Central memory CD8-positive, alpha-beta T cell (primary cell): ENCODE measurements around the gene C12orf43.
"Not testable (repeated sequence)": the region's sequence is repeated elsewhere in the genome, so short reads cannot be mapped to it uniquely, and the experiment has no call there.

Source experiments
- ATAC-seq: fragments of 150-1000 bp; cut with Tn5 transposase; replicated peaks from 2 replicates; pipeline ENCODE4 v1.10.0; 2022; ENCODE audit warnings: mild to moderate bottlenecking, moderate FRiP score, moderate number of reproducible peaks; ENCODE audit not compliant: poor library complexity, severe bottlenecking; ENCODE audit errors: extremely low read depth
- DNase-seq, 2 donors: peaks; one replicate each; pipeline ENCODE4 v3.0.0; 2021; ENCODE audit warnings: low spot score in 2 of 2
- H3K27ac Mint-ChIP-seq: one replicate; pipeline ENCODE4 v1.8.0; 2022; ENCODE audit warnings: low read depth, mild to moderate bottlenecking, moderate library complexity, mixed read lengths
- H3K27me3 Mint-ChIP-seq: one replicate; pipeline ENCODE4 v1.8.0; 2022; ENCODE audit warnings: mixed read lengths
- H3K36me3 Mint-ChIP-seq: one replicate; pipeline ENCODE4 v1.8.0; 2022; ENCODE audit warnings: mild to moderate bottlenecking, moderate library complexity, mixed read lengths; ENCODE audit not compliant: insufficient read depth
- H3K4me1 Mint-ChIP-seq: one replicate; pipeline ENCODE4 v1.8.0; 2022; ENCODE audit warnings: mixed read lengths
- H3K4me3 Mint-ChIP-seq: one replicate; pipeline ENCODE4 v1.8.0; 2022; ENCODE audit warnings: mild to moderate bottlenecking, moderate library complexity, mixed read lengths
- H3K9me3 Mint-ChIP-seq: one replicate; pipeline ENCODE4 v1.8.0; 2022; ENCODE audit warnings: mixed read lengths

The C12orf43 gene, protein sequence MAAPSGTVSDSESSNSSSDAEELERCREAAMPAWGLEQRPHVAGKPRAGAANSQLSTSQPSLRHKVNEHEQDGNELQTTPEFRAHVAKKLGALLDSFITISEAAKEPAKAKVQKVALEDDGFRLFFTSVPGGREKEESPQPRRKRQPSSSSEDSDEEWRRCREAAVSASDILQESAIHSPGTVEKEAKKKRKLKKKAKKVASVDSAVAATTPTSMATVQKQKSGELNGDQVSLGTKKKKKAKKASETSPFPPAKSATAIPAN

DNA sequence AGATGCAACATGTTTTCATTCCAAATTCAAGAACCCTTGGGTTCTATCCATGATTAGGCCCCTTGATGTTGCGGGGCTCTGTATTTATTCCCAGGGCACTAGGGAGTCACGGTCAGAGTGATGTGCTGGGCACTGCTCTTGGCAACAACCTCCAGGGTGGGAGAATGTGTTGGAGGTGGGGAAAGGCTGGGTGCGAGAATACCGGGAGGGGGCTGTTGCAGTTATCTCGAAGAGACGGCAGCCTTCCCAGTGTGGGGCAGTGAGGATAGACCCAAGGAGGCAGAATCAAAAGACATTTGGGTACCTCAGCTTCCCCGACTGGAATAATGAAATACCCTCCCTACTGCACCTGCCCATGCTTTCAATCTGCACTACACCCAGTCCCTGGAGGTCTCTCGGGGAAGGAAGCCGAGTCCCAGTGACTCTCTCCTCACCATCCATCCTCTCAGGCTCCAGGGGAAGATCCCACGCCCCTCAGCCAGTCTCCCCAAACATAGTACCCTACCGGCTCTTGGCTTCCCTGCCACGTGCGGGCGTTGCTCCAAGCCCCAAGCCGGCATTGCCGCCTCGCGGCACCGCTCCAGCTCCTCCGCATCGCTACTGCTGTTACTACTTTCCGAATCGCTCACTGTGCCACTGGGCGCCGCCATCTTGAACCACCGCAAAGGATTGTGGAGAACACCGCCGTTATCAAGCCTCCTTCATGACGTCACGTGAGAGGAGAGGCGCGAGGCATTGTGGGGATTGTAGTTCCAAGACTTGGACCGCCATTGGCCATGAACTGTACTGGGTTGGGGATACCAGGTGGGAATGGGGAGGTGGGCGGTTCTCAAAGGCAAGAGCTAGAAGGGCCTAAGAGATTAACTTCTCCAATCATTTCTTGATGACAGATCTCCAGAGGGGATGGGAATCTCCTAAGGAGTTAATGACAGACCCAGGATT lies at the start of gene C12orf43:
Gene C12orf43, minus strand, starts transcription at position 663 of the 942 bp plus-strand sequence. Its CDS starts 13 bp downstream, at position 650.
- no peaks in the 10 kb centered on the region for H3K9me3 Mint-ChIP-seq
- H3K27me3 Mint-ChIP-seq = no peaks in the 10 kb centered on the region
- H3K4me3 Mint-ChIP-seq = peak within 1 kb of the TSS; percentile 97
- ATAC-seq = peak; percentile 98
- peaks cover 21% of the 10 kb centered on the region for H3K4me1 Mint-ChIP-seq
- DNase-seq = peak; percentile 88 to 89
- H3K36me3 Mint-ChIP-seq = peaks cover 22% of the 10 kb centered on the region
- peak within 1 kb of the TSS; percentile 94 for H3K27ac Mint-ChIP-seq

DNA sequence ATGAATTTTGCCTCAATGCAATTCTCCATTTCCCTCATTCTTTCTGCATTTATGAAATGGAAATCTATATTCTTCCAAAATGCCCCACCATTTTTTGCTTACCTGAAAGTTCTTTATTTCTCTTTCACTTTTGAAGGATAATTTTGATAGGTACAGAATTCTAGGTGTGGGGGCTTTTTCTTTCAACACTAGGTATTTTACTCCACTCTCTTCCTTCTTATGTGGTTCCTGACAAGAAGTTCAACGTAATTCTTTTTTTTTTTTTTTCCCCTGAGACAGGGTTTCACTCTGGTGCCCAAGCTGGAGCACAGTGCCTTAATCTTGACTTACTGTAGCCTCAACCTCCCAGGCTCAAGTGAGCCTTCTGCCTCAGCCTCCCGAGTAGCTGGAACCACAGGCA lies 49.1 kb upstream of the C12orf43 start:
- no peak for ATAC-seq
- Mint-ChIP-seq H3K4me3 (no peak overlapping the region), H3K9me3 (no peaks in the 10 kb centered on the region), H3K27me3 (no peaks in the 10 kb centered on the region), H3K27ac (no peak overlapping the region), H3K36me3 (peaks cover 4% of the 10 kb centered on the region), H3K4me1 (peaks cover 6% of the 10 kb centered on the region)
- DNase-seq = no peak

DNA sequence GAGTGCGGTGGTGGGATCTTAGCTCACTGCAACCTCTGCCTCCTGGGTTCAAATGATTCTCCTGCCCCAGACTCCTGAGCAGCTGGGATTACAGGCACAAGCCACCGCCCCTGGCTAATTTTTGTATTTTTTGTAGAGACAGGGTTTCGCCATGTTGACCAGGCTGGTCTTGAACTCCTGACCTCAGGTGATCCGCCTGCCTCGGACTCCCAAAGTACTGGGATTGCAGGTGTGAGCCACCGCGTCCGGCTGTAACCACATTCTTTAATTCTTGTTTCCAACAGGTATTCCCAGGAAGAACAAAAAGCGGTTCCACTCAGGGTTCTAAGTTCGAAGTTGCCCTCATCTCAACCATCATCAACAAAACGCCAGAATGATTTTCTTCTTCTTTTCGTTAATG lies 48.3 kb upstream of the C12orf43 start:
- DNase-seq, H3K4me3 Mint-ChIP-seq, ATAC-seq, H3K9me3 Mint-ChIP-seq, H3K36me3 Mint-ChIP-seq, H3K27me3 Mint-ChIP-seq, H3K27ac Mint-ChIP-seq: not testable (repeated sequence)
- peaks cover 13% of the 10 kb centered on the region for H3K4me1 Mint-ChIP-seq

DNA sequence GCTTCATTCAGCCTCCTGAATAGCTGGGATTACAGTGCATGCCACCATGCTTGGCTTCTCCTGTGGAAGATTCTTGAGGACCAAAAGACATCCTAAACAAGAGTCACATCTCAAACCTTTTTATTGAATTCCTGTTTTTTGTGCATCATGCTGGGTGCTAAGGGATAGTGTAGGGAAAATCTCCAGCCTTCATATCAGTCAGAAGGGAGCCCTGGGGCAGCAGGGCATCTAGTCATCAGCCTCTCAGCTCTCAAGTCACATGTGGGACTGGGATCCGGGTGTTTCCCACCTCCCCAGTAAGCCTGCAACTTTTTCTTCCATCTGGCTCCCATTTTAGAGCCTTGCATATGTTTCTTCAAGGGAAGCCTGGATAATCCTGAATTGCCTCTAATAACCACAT lies 47.8 kb upstream of the C12orf43 start:
- H3K4me3 Mint-ChIP-seq = no peak overlapping the region
- DNase-seq (no peak), ATAC-seq (no peak)
- H3K27me3 Mint-ChIP-seq = no peaks in the 10 kb centered on the region
- no peaks in the 10 kb centered on the region for H3K9me3 Mint-ChIP-seq
- peaks cover 5% of the 10 kb centered on the region for H3K36me3 Mint-ChIP-seq
- H3K4me1 Mint-ChIP-seq = peaks cover 13% of the 10 kb centered on the region
- no peak overlapping the region for H3K27ac Mint-ChIP-seq

DNA sequence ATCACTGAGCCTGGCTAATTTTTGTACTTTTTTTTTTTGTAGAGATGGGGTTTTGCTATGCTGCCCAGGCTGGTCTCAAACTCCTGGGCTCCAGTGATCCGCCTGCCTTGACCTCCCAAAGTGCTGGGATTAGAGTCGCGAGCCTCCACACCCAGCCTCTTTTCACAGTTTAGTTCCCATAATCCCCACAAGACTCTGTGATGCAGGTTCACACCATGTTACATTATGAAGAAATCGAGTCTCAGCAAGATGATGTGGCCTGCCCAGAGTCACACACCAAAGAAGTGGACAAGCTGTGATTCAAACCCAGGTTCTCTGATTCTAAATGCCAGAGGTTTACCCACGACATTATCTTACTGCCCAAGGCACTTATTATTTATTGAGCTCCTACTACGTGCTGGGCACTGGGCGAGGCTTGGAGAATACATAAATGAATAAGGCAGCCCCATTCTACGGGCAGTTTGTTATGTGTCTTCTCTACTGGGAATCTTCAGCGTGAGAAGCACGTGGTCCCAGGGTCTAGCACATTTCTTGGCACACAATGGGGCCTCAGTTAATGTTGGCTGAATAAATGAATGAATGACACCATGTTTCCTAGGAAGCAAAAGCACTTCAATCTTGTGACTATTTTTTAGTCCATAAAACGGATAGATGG lies 46.2 kb upstream of the C12orf43 start:
- ATAC-seq = no peak
- Mint-ChIP-seq H3K4me1 (peaks cover 13% of the 10 kb centered on the region), H3K9me3 (no peaks in the 10 kb centered on the region), H3K4me3 (no peak overlapping the region), H3K27ac (no peak overlapping the region), H3K27me3 (no peaks in the 10 kb centered on the region), H3K36me3 (peaks cover 5% of the 10 kb centered on the region)
- no peak for DNase-seq

DNA sequence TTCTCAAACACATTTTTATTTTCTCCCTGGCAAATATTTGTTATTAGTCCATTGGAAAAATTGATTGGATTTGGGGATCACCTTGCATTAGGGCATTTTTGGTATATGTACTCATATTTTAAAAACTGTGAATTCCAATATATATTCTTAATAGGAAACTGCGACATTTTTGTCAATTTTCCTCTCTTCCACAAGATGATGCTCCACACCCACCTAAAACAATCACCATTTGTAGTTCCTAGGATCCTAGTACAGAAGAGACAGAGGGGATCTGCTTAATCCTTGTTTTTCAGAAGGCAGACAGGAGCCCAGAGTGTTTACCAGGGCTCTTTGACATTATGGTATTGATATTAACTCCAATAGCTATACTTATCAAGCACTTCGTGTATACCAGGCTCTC lies 45.5 kb upstream of the C12orf43 start:
- no peaks in the 10 kb centered on the region for H3K27me3 Mint-ChIP-seq
- no peak overlapping the region for H3K4me3 Mint-ChIP-seq
- H3K27ac Mint-ChIP-seq = no peak overlapping the region
- H3K36me3 Mint-ChIP-seq = peaks cover 5% of the 10 kb centered on the region
- ATAC-seq (no peak), DNase-seq (no peak)
- peaks cover 13% of the 10 kb centered on the region for H3K4me1 Mint-ChIP-seq
- no peaks in the 10 kb centered on the region for H3K9me3 Mint-ChIP-seq

DNA sequence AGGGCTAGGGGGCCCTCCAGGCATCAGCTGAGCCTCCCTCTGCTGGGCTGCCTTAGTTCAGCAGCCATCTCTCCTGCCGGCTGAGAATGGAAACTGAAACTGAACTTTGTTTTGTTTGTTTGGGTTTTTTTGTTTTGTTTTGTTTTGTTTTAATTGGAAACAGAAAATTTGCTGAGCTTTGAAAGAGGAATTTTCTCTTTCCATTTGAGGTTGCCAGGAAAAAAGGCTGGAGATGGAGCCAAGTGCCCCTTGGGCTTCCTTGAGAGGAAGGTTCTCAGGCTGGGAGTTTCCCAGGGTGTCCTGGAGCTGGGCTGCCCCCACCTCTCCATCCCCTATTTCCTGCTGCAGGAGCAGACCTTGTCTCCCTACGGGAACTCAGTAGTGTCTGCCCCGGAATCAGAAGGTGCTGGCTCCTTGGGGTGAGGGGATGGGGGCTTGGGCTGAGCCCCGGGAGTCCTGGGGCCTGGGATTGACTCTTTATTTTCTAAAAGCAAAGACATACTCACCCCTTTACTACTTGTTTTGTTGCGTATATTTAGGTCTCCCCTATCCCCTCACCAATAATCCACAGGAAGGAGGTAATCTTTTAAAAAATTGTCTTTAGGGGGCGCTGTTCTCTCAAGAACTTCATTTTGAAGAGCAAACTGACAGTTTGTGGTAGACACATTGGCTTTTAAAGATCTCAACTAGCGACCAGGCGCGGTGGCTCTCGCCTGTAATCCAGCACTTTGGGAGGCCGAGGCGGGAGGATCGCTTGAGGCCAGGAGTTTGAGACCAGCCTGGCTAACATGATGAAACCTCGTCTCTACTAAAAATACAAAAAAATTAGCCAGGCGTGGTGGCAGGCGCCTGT lies 44.1 kb upstream of the C12orf43 start:
- peak overlapping the region; percentile 97 for H3K27ac Mint-ChIP-seq
- peak overlapping the region; percentile 81 for H3K4me3 Mint-ChIP-seq
- peaks cover 5% of the 10 kb centered on the region for H3K36me3 Mint-ChIP-seq
- DNase-seq (peak; percentile 31 to 63), ATAC-seq (peak; percentile 97)
- H3K4me1 Mint-ChIP-seq = peaks cover 13% of the 10 kb centered on the region
- no peaks in the 10 kb centered on the region for H3K9me3 Mint-ChIP-seq
- H3K27me3 Mint-ChIP-seq = no peaks in the 10 kb centered on the region

DNA sequence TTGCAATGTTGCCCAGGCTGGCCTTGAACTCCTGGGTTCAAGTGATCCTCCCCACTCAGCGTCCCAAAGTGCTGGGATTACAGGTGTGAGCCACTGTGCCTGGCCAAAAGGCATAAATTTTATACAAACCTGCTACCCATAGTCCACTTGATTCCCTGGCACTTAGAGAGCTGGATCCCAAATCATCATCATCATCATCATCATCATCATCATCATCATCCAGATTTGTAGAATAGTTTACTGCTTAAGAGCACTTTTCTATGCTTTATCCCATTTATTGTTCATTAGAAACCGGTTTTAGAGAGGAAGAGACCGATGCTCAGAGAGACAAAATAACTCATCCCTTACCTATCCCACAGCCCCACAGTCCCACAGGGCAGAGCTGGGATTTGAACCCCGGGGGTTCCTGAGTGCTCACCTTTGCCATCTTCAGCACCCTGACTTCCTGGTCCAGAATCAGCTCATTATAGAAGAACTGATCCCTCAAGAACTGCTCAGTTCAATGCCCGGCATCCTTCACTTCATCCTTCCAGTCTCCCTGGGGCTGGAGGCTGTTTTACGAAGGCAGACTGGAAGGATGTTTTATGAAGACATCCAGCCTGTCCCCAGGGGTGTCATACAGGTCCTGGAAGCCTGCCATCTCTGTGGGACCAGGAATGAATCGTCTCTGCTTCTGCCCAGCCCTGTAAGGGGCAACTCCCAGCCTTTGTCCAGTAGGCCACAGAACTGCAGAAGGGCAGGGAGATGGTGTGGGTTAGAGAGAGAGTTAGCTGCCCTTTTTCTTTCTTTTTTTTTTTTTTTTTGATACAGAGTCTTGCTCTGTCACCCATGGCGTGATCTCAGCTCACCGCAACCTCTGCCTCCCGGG lies 43.0 kb upstream of the C12orf43 start:
- H3K9me3 Mint-ChIP-seq = no peaks in the 10 kb centered on the region
- no peak for ATAC-seq
- H3K4me3 Mint-ChIP-seq = peak overlapping the region; percentile 81
- peaks cover 5% of the 10 kb centered on the region for H3K36me3 Mint-ChIP-seq
- no peak for DNase-seq
- no peaks in the 10 kb centered on the region for H3K27me3 Mint-ChIP-seq
- H3K27ac Mint-ChIP-seq = peak overlapping the region; percentile 97
- H3K4me1 Mint-ChIP-seq = peaks cover 13% of the 10 kb centered on the region

DNA sequence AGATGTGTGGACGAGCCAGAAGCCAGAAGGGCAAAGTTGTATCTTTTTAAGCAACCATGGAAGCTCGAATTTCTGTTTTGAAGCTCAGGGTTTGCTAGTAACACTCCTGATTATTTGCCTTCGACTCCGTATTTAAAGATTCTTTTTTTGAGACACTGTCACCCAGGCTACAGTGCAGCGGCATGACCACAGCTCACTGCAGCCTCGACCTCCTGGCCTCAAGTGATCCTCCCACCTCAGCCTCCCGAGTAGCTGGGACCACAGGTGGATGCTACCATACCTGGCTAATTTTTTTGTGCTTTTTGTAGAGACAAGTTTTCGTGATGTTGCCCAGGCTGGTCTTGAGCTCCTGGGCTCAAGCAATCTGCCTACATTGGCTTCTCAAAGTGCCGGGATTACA lies 41.5 kb upstream of the C12orf43 start:
- no peaks in the 10 kb centered on the region for H3K27me3 Mint-ChIP-seq
- H3K4me1 Mint-ChIP-seq = peaks cover 13% of the 10 kb centered on the region
- DNase-seq (no peak), ATAC-seq (no peak)
- no peak overlapping the region for H3K27ac Mint-ChIP-seq
- peaks cover 5% of the 10 kb centered on the region for H3K36me3 Mint-ChIP-seq
- no peaks in the 10 kb centered on the region for H3K9me3 Mint-ChIP-seq
- no peak overlapping the region for H3K4me3 Mint-ChIP-seq

DNA sequence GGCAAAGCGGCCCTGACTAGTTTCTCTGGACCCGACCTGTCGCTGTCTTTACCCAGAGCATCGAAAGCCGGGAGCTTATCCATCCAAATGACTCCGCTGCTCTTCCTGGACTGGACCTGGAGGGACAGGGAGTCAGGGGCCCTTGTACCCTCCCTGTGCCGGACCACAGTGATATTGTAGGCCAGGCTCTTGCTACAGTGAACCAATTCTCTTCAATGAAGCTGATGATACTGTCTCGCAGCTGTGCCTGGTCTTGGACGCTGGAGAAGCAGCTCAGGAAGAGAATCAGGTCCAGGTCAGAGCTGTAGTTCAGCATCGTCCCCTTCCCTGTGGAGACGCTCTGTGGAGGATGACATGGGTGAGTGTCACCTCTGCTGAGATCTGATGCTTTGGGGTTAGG lies 37.4 kb upstream of the C12orf43 start:
- ATAC-seq (no peak), DNase-seq (no peak)
- Mint-ChIP-seq H3K27ac (no peak overlapping the region), H3K9me3 (no peaks in the 10 kb centered on the region), H3K4me3 (no peak overlapping the region), H3K36me3 (no peaks in the 10 kb centered on the region), H3K4me1 (no peaks in the 10 kb centered on the region), H3K27me3 (no peaks in the 10 kb centered on the region)

DNA sequence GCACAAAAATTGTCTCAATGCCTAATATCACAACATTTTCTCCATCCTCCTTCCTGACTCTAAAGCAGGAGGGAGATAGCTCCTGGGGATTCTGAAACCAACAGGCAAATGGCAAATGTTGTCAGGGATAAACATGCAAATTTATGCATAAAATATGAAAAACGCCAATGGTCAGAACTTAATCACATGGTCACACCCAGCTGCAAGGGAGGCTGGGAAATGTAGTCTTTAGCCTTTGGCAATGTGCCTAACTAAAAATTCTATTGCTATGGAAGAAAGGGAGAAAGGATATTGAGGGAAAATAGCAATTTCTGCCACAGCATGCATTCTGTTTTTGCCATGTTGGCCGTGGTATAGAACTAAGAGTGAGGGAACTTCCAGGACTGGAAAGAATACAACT lies 34.4 kb upstream of the C12orf43 start:
- H3K9me3 Mint-ChIP-seq = no peaks in the 10 kb centered on the region
- no peaks in the 10 kb centered on the region for H3K36me3 Mint-ChIP-seq
- DNase-seq (no peak), ATAC-seq (no peak)
- H3K4me3 Mint-ChIP-seq = no peak overlapping the region
- no peaks in the 10 kb centered on the region for H3K27me3 Mint-ChIP-seq
- H3K27ac Mint-ChIP-seq = no peak overlapping the region
- H3K4me1 Mint-ChIP-seq = no peaks in the 10 kb centered on the region
